HG02798 (cell line): ENCODE measurements around the gene TSHZ2.
"Not testable (repeated sequence)": the region's sequence is repeated elsewhere in the genome, so short reads cannot be mapped to it uniquely, and the experiment has no call there.

Source experiments
- ATAC-seq: cut with Tn5 transposase; IDR thresholded peaks from one replicate; pipeline ENCODE4 v1.9.1; 2021; ENCODE audit warnings: mild to moderate bottlenecking; ENCODE audit not compliant: unreplicated experiment, poor library complexity

TSHZ2 gene

GRCh38 chr20:53536382-53536781, 564.2 kb downstream of the TSHZ2 start:
- not testable (repeated sequence) for ATAC-seq

DNA sequence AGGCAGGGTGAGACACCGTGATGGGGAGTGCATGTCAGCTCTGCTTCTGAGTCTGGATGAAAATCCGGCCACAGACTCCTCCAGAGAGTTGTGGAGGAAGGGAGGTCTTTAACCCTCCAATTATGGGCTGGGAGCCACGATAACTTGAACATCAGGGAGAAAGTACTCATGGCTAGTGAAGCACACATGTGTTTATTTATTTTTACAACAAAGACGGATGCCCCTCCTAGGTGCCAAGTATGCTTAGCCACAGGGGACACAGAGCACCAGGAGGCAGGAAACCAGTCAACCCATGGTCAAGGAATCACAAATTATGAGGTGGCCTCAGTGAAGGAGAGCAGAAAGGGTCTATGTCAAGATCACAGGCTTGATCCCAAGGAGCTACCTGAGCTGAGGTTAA, 567.4 kb downstream of the TSHZ2 start:
- ATAC-seq = no peak
